Right lobe of liver (tissue), 4 donors: Measurements from ENCODE around the gene SERPINA4.

Source experiments
- CTCF ChIP-seq, 4 donors: fragments of 200-600 bp in 3 of 4; fragments of 450-650 bp in 1 of 4; IDR thresholded peaks; one replicate each; pipeline versions ENCODE4 v1.5.1 to v1.8.0; 2016 to 2022; ENCODE audit warnings: antibody characterized with exemption in 4 of 4, mild to moderate bottlenecking in 2 of 4
- POLR2A ChIP-seq: fragments of 450-650 bp; IDR thresholded peaks from one replicate; pipeline ENCODE4 v1.6.1; 2017; ENCODE audit warnings: antibody characterized with exemption, mild to moderate bottlenecking
- donor health status: DM: no; HTN: no; CAD: no.
- donor health status: DM: no; HTN: no; CAD: no.
- donor health status: DM: no; HTN: yes; CAD: no.

- TF ChIP-seq CTCF (IDR thresholded peaks at IDR 0.05) (no peak), POLR2A (no peak)
These were observed 29.8 kb downstream of the SERPINA4 start for GRCh38 chr14:94591073-94591472.
